NT2/D1 (cell line): Measurements from ENCODE around the gene MTG1.

Experiments used
- DNase-seq: peaks from one replicate; pipeline ENCODE4 v3.0.0-alpha.2; 2011; ENCODE audit warnings: low read depth, low spot score
- H3K27me3 ChIP-seq: 2 replicates; pipeline ENCODE4 v1.6.0; 2011; ENCODE audit warnings: mild to moderate bottlenecking; ENCODE audit not compliant: insufficient read length, insufficient read depth
- H3K36me3 ChIP-seq: 2 replicates; pipeline ENCODE4 v1.6.1; 2011; ENCODE audit warnings: mild to moderate bottlenecking, low read length, mixed read lengths; ENCODE audit not compliant: insufficient read depth, insufficient read length
- H3K4me1 ChIP-seq: 2 replicates; pipeline ENCODE4 v1.5.1; 2011; ENCODE audit not compliant: insufficient read depth, insufficient read length
- H3K4me3 ChIP-seq: 2 replicates; pipeline ENCODE4 v1.5.1; 2011; ENCODE audit warnings: low read depth; ENCODE audit not compliant: insufficient read length
- H3K9ac ChIP-seq: 2 replicates; pipeline ENCODE4 v1.6.0; 2011; ENCODE audit warnings: low read depth; ENCODE audit not compliant: insufficient read length
- H3K9me3 ChIP-seq: 2 replicates; pipeline ENCODE4 v1.5.1; 2011; ENCODE audit warnings: mild to moderate bottlenecking, low read length; ENCODE audit not compliant: insufficient read depth
- SUZ12 ChIP-seq: IDR thresholded peaks from 2 replicates; pipeline ENCODE4 v1.6.1; 2011; ENCODE audit not compliant: insufficient read length, insufficient read depth; ENCODE audit errors: extremely low read depth
- YY1 ChIP-seq: IDR thresholded peaks from 2 replicates; pipeline ENCODE4 v1.6.1; 2011; ENCODE audit not compliant: insufficient read length, insufficient read depth
- ZNF274 ChIP-seq: IDR thresholded peaks from 2 replicates; pipeline ENCODE4 v1.6.1; 2011; ENCODE audit warnings: mild to moderate bottlenecking, low read depth, low read length

Gene MTG1

GRCh38 chr10:133377025-133377817 is 16.7 kb upstream of the MTG1 start:
- no peak for DNase-seq
- Histone ChIP-seq H3K9me3 (no peaks in the 10 kb centered on the region), H3K27me3 (peaks cover 60% of the 10 kb centered on the region), H3K36me3 (no peaks in the 10 kb centered on the region), H3K9ac (peak overlapping the region; percentile 56), H3K4me3 (no peak overlapping the region), H3K4me1 (peaks cover 6% of the 10 kb centered on the region)
- TF ChIP-seq YY1, result no peak
- TF ChIP-seq ZNF274, result no peak
- TF ChIP-seq SUZ12, result no peak

- DNase-seq, result no peak
- H3K9ac ChIP-seq, result peak overlapping the region; percentile 76
- peak overlapping the region; percentile 63 for H3K4me3 ChIP-seq
- peaks cover 6% of the 10 kb centered on the region for H3K4me1 ChIP-seq
- H3K36me3 ChIP-seq, result no peaks in the 10 kb centered on the region
- peaks cover 60% of the 10 kb centered on the region for H3K27me3 ChIP-seq
- H3K9me3 ChIP-seq, result no peaks in the 10 kb centered on the region
- no peak for TF ChIP-seq SUZ12
- TF ChIP-seq ZNF274, result no peak
- no peak for TF ChIP-seq YY1
Observed at GRCh38 chr10:133377818-133378250, 16.1 kb upstream of the MTG1 start.

- no peaks in the 10 kb centered on the region for H3K36me3 ChIP-seq
- no peak for DNase-seq
- TF ChIP-seq SUZ12 (no peak), YY1 (no peak), ZNF274 (no peak)
- H3K9ac ChIP-seq, result peak overlapping the region; percentile 76
- peak overlapping the region; percentile 63 for H3K4me3 ChIP-seq
- H3K9me3 ChIP-seq, result no peaks in the 10 kb centered on the region
- H3K27me3 ChIP-seq, result peaks cover 60% of the 10 kb centered on the region
- peaks cover 6% of the 10 kb centered on the region for H3K4me1 ChIP-seq
Observed at GRCh38 chr10:133378251-133379096, 15.5 kb upstream of the MTG1 start.

- no peak for DNase-seq
- Histone ChIP-seq H3K4me1 (peaks cover 6% of the 10 kb centered on the region), H3K9me3 (no peaks in the 10 kb centered on the region), H3K36me3 (peaks cover 4% of the 10 kb centered on the region), H3K4me3 (peak within 1 kb of the TSS; percentile 63), H3K9ac (peak within 1 kb of the TSS; percentile 76), H3K27me3 (peaks cover 55% of the 10 kb centered on the region)
- no peak for TF ChIP-seq YY1
- no peak for TF ChIP-seq SUZ12
- no peak for TF ChIP-seq ZNF274
Observed at GRCh38 chr10:133379152-133379800, 14.7 kb upstream of the MTG1 start, which contains the start of gene PAOX. PAOX (plus strand) TSS chr10:133379262; CDS start chr10:133379317, 55 bp downstream.

GRCh38 chr10:133379801-133380666 is 13.9 kb upstream of the MTG1 start:
- Histone ChIP-seq H3K36me3 (peaks cover 4% of the 10 kb centered on the region), H3K4me3 (peak overlapping the region; percentile 56), H3K9ac (peak overlapping the region; percentile 64), H3K4me1 (peaks cover 6% of the 10 kb centered on the region), H3K27me3 (peaks cover 48% of the 10 kb centered on the region), H3K9me3 (no peaks in the 10 kb centered on the region)
- no peak for DNase-seq
- TF ChIP-seq YY1 (no peak), SUZ12 (no peak), ZNF274 (no peak)

- H3K4me3 ChIP-seq, result no peak overlapping the region
- no peak for TF ChIP-seq SUZ12
- TF ChIP-seq ZNF274, result no peak
- TF ChIP-seq YY1, result no peak
- DNase-seq, result no peak
- no peak overlapping the region for H3K9ac ChIP-seq
- peaks cover 4% of the 10 kb centered on the region for H3K36me3 ChIP-seq
- no peaks in the 10 kb centered on the region for H3K9me3 ChIP-seq
- H3K4me1 ChIP-seq, result peaks cover 6% of the 10 kb centered on the region
- H3K27me3 ChIP-seq, result peaks cover 38% of the 10 kb centered on the region
Observed at GRCh38 chr10:133381036-133381435, 12.9 kb upstream of the MTG1 start.
